NOMO-1 (cell line): ENCODE data around the gene UTS2.

Experiments
- DNase-seq, 2 experiments: peaks; one replicate each; lab custom pipeline; 2025; ENCODE audit not compliant: unreplicated experiment in 2 of 2; lab: John Stamatoyannopoulos, UW

UTS2 gene

GRCh38 chr1:7863756-7864328 is 11.0 kb upstream of the UTS2 start:
- no peak for DNase-seq

- no peak for DNase-seq
These were observed 9.6 kb upstream of the UTS2 start for GRCh38 chr1:7862211-7863060.

GRCh38 chr1:7861452-7861851 is 8.6 kb upstream of the UTS2 start:
- no peak for DNase-seq

GRCh38 chr1:7860130-7860529 is 7.3 kb upstream of the UTS2 start:
- no peak for DNase-seq

GRCh38 chr1:7859406-7859805 is 6.5 kb upstream of the UTS2 start:
- DNase-seq: no peak

- DNase-seq: no peak
These were observed 5.1 kb upstream of the UTS2 start for GRCh38 chr1:7857985-7858384.

- no peak for DNase-seq
These were observed 4.1 kb upstream of the UTS2 start for GRCh38 chr1:7857000-7857399.

- DNase-seq: peak; percentile 62 to 76
These were observed 3.5 kb upstream of the UTS2 start for GRCh38 chr1:7856345-7856744.

GRCh38 chr1:7853684-7854026 is 790 bp upstream of the UTS2 start:
- DNase-seq: no peak

- no peak for DNase-seq
These were observed 2.1 kb downstream of the UTS2 start for GRCh38 chr1:7850786-7851185.

- no peak for DNase-seq
These were observed 5.3 kb downstream of the UTS2 start for GRCh38 chr1:7847599-7847998.

- DNase-seq: no peak
These were observed 6.2 kb downstream of the UTS2 start for GRCh38 chr1:7846656-7847055.

GRCh38 chr1:7845761-7846160 is 7.1 kb downstream of the UTS2 start:
- DNase-seq: no peak

GRCh38 chr1:7842517-7842916 is 10.3 kb downstream of the UTS2 start:
- no peak for DNase-seq

GRCh38 chr1:7839526-7839925 is 13.3 kb downstream of the UTS2 start:
- DNase-seq: no peak

- no peak for DNase-seq
These were observed 14.2 kb downstream of the UTS2 start for GRCh38 chr1:7838714-7839113.

GRCh38 chr1:7833035-7833434 is 19.8 kb downstream of the UTS2 start:
- DNase-seq: no peak

- DNase-seq: peak; percentile 35 to 59
These were observed 21.4 kb downstream of the UTS2 start for GRCh38 chr1:7831458-7831857.

GRCh38 chr1:7827126-7827955 is 25.5 kb downstream of the UTS2 start:
- no peak for DNase-seq

GRCh38 chr1:7826363-7826762 is 26.5 kb downstream of the UTS2 start:
- DNase-seq: no peak

- DNase-seq: no peak
These were observed 28.2 kb downstream of the UTS2 start for GRCh38 chr1:7824701-7825100.

GRCh38 chr1:7821282-7821681 is 31.6 kb downstream of the UTS2 start:
- DNase-seq: no peak
